SK-N-SH (cell line): Measurements from ENCODE around the gene DHCR24. TPM values are rescaled to one million over a fixed set of nuclear protein-coding genes. Genes with fewer than 3 reads are reported as not detected.

Source experiments
- CTCF ChIA-PET: fragments of 300-600, 350-600 bp; formaldehyde crosslinking; extraction: SDS; loops from one replicate; lab custom pipeline; 2021; lab: Yijun Ruan, JAX
- POLR2A ChIA-PET: fragments of 350-600 bp; sonication (Branson Sonifier 250); formaldehyde crosslinking; extraction: SDS; loops from one replicate; lab custom pipeline; 2020; ENCODE audit warnings: antibody characterized with exemption, inconsistent platforms; lab: Yijun Ruan, JAX
- DNase-seq: peaks from one replicate; pipeline ENCODE4 v3.0.0; 2012
- H2AFZ ChIP-seq: fragments of 200-600 bp; sonication (generic); 2 replicates; pipeline ENCODE4 v1.8.1; 2016; ENCODE audit warnings: antibody characterized with exemption, mild to moderate bottlenecking, low read depth
- H3F3A ChIP-seq: fragments of 200-600 bp; sonication (generic); replicated peaks from 2 replicates; pipeline ENCODE3; 2016; ENCODE audit warnings: antibody characterized with exemption, mild to moderate bottlenecking; ENCODE audit not compliant: insufficient read depth
- H3K27ac ChIP-seq, 2 experiments: fragments of 200-500 bp in 1 of 2; fragments of 200-600 bp in 1 of 2; sonication (Bioruptor generic) in 1 of 2; sonication (generic), shearing (Covaris generic) in 1 of 2; 2 replicates each; pipeline versions ENCODE4 v1.5.1 to v1.6.1; 2014 to 2016; ENCODE audit warnings: low read depth in 2 of 2, inconsistent platforms in 1 of 2, low read length in 1 of 2, mild to moderate bottlenecking in 1 of 2, mixed read lengths in 1 of 2
- H3K27me3 ChIP-seq: fragments of 200-600 bp; sonication (generic), shearing (Covaris generic); 2 replicates; pipeline ENCODE4 v1.6.1; 2016; ENCODE audit warnings: mixed run types; ENCODE audit not compliant: insufficient read depth
- H3K36me3 ChIP-seq, 2 experiments: fragments of 200-500 bp in 1 of 2; fragments of 200-600 bp in 1 of 2; sonication (Bioruptor generic) in 1 of 2; sonication (generic) in 1 of 2; replicated peaks in 1 of 2; 2 replicates each; pipeline versions ENCODE3 to v1.5.1; 2014 to 2016; ENCODE audit warnings: low read length in 1 of 2, mild to moderate bottlenecking in 1 of 2; ENCODE audit not compliant: insufficient read depth in 2 of 2, control insufficient read depth in 1 of 2
- H3K4me1 ChIP-seq, 2 experiments: fragments of 200-500 bp in 1 of 2; fragments of 200-600 bp in 1 of 2; sonication (Bioruptor generic) in 1 of 2; sonication (generic), shearing (Covaris generic) in 1 of 2; 2 replicates each; pipeline versions ENCODE4 v1.5.1 to v1.6.1; 2014 to 2016; ENCODE audit warnings: low read depth in 1 of 2, low read length in 1 of 2, mixed run types in 1 of 2; ENCODE audit not compliant: insufficient read depth in 2 of 2, control insufficient read depth in 1 of 2
- H3K4me2 ChIP-seq: fragments of 200-600 bp; sonication (generic), shearing (Covaris generic); 2 replicates; pipeline ENCODE4 v1.6.1; 2017; ENCODE audit warnings: mixed run types
- H3K4me3 ChIP-seq, 2 experiments: fragments of 200-500 bp in 1 of 2; fragments of 200-600 bp in 1 of 2; sonication (Bioruptor generic) in 1 of 2; sonication (generic), shearing (Covaris generic) in 1 of 2; 2 replicates each; pipeline versions ENCODE4 v1.5.1 to v1.8.1; 2014 to 2016; ENCODE audit warnings: low read depth in 2 of 2, inconsistent platforms in 1 of 2, low read length in 1 of 2, mild to moderate bottlenecking in 1 of 2, mixed read lengths in 1 of 2, moderate library complexity in 1 of 2
- H3K79me2 ChIP-seq: fragments of 200-600 bp; sonication (generic); 2 replicates; pipeline ENCODE4 v1.8.1; 2017; ENCODE audit warnings: mild to moderate bottlenecking; ENCODE audit not compliant: insufficient read depth
- H3K9ac ChIP-seq: fragments of 200-600 bp; sonication (generic); 2 replicates; pipeline ENCODE4 v1.6.1; 2017; ENCODE audit warnings: mixed run types
- H3K9me2 ChIP-seq: fragments of 200-600 bp; sonication (generic); 2 replicates; pipeline ENCODE4 v1.6.1; 2017; ENCODE audit warnings: mixed run types
- H3K9me3 ChIP-seq: fragments of 200-600 bp; sonication (generic); 2 replicates; pipeline ENCODE4 v1.6.1; 2017; ENCODE audit warnings: mixed run types, mild to moderate bottlenecking, moderate library complexity
- H4K20me1 ChIP-seq: fragments of 200-600 bp; sonication (generic); 2 replicates; pipeline ENCODE4 v1.6.1; 2017; ENCODE audit warnings: mild to moderate bottlenecking, mixed run types; ENCODE audit not compliant: insufficient read depth
- EP300 ChIP-seq, 2 experiments: IDR thresholded peaks; 2 replicates each; pipeline versions ENCODE4 v1.4.0 to v1.6.1; 2012; ENCODE audit warnings: borderline replicate concordance in 1 of 2, low read depth in 1 of 2, low read length in 1 of 2
- EZH2phosphoT487 ChIP-seq: fragments of 200-600 bp; sonication (generic); IDR thresholded peaks from 2 replicates; pipeline ENCODE4 v1.6.1; 2017; ENCODE audit warnings: low read depth, mixed run types, mild to moderate bottlenecking, antibody characterized with exemption, moderate library complexity, borderline replicate concordance
- FOXJ3 ChIP-seq: sonication (generic); formaldehyde crosslinking; IDR thresholded peaks from 2 replicates; pipeline ENCODE4 v1.5.1; 2020; ENCODE audit warnings: mild to moderate bottlenecking, missing genetic modification reagents
- FOXM1 ChIP-seq: IDR thresholded peaks from 2 replicates; pipeline ENCODE4 v1.4.0; 2012; ENCODE audit warnings: low read depth, mild to moderate bottlenecking
- GABPA ChIP-seq: IDR thresholded peaks from 2 replicates; pipeline ENCODE4 v1.4.0; 2012; ENCODE audit warnings: low read depth, mild to moderate bottlenecking
- MEF2A ChIP-seq: IDR thresholded peaks from 2 replicates; pipeline ENCODE4 v1.4.0; 2012; ENCODE audit warnings: low read depth, borderline replicate concordance
- MXI1 ChIP-seq: IDR thresholded peaks from 2 replicates; pipeline ENCODE4 v1.6.1; 2012; ENCODE audit warnings: mild to moderate bottlenecking, low read depth, low read length, improper control_type of control experiment
- NRF1 ChIP-seq: IDR thresholded peaks from 2 replicates; pipeline ENCODE4 v1.6.1; 2012; ENCODE audit warnings: low read depth, mild to moderate bottlenecking, low read length
- RCOR1 ChIP-seq: fragments of 150-350 bp; IDR thresholded peaks from 2 replicates; pipeline ENCODE4 v1.6.1; 2017; ENCODE audit warnings: antibody characterized with exemption, low read length
- RFX5 ChIP-seq: IDR thresholded peaks from 2 replicates; pipeline ENCODE4 v1.6.1; 2012; ENCODE audit warnings: mild to moderate bottlenecking, improper control_type of control experiment, low read length
- SIN3A ChIP-seq: IDR thresholded peaks from 2 replicates; pipeline ENCODE4 v1.6.1; 2012; ENCODE audit warnings: low read depth, mild to moderate bottlenecking, low read length, moderate library complexity, borderline replicate concordance
- TAF1 ChIP-seq: IDR thresholded peaks from 2 replicates; pipeline ENCODE4 v1.6.1; 2012; ENCODE audit warnings: low read depth, mild to moderate bottlenecking, low read length, moderate library complexity, borderline replicate concordance
- WGBS: methylation state at CpG from one replicate; pipeline ENCODE4 v1.1.6; 2017; ENCODE audit warnings: low lambda C conversion rate; 5-methylcytosine and 5-hydroxymethylcytosine counted together
- polyA plus RNA-seq, 3 experiments: library from polyadenylated mRNA; depleted of rRNA; stranded (reverse); fragments of >200 nt; gene quantifications; 2 replicates each; pipeline ENCODE4 v1.2.3, GENCODE V29; 2012
- TF ChIP-seq, protein P1 (sequence below): IDR thresholded peaks from 2 replicates; pipeline ENCODE4 v1.6.1; 2012; ENCODE audit warnings: mild to moderate bottlenecking, low read depth, low read length, moderate library complexity
- TF ChIP-seq, protein P2 (sequence below): fragments of 200-600 bp; sonication (generic); IDR thresholded peaks from 2 replicates; pipeline ENCODE4 v1.6.1; 2017; ENCODE audit warnings: antibody characterized with exemption, mild to moderate bottlenecking, moderate library complexity
- TF ChIP-seq, protein P3 (sequence below): IDR thresholded peaks from 2 replicates; pipeline ENCODE4 v1.4.0; 2012; ENCODE audit warnings: low read depth, borderline replicate concordance
- TF ChIP-seq, protein P4 (sequence below): fragments of 150-350 bp; IDR thresholded peaks from 2 replicates; pipeline ENCODE4 v1.6.1; 2017; ENCODE audit warnings: antibody characterized with exemption, low read length, low read depth, borderline replicate concordance
- TF ChIP-seq, protein P5 (sequence below): IDR thresholded peaks from 2 replicates; pipeline ENCODE4 v1.4.0; 2012; ENCODE audit warnings: low read depth, borderline replicate concordance

Gene DHCR24
- polyA plus RNA-seq, 1 of the 3 experiments (the other 2 are of a cell fraction): 4.3 TPM

DNA sequence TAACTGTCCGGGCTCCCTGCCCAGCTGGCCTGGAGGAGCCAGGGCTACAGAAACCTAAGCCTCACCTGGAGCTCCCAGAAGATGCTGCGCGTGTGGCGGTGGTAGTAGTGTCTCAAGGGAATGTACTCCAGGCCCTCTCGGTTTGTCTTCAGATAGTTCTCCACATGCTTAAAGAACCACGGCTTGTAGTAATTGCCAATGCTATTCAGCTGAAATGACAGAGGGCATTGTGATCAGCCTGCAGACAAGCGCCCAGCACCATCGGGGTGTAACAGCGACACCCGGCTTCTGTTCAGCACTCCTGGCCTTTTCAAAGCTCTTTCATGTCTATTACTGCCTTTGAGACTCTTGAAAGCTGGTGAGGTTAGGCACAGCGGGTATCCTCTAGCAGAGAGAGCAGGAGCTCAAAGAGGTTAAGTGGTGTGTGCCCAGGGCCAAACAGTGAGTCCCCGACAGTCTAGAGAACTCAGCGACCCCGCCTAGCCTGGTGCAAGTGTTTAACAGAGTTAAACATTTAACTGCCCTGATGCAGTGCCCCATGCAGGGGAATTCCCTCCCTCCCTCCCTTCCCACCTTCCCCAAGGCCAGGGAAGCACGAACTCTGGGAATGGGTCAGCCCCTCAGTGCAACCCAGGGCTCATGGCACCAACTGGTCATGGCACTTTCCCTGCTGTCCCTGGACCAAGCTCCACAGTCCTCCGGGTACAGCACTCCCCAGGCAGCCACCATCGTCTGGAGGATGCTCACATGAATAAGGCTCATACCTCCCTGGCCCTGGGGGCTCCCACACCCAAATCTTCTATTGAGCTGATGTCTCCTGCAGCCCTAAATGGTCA is 21.5 kb downstream of the DHCR24 start:
- no peaks in the 10 kb centered on the region for H3F3A ChIP-seq
- no peaks in the 10 kb centered on the region for H3K79me2 ChIP-seq
- no peaks in the 10 kb centered on the region for H3K27me3 ChIP-seq
- peaks cover 0 to 6% of the 10 kb centered on the region in 2 experiments; a peak in 1 of 4 replicates for H3K4me1 ChIP-seq
- H2AFZ ChIP-seq: no peak overlapping the region
- no peak overlapping the region for H3K4me2 ChIP-seq
- no peaks in the 10 kb centered on the region for H3K9me3 ChIP-seq
- CTCF ChIA-PET: no interaction called here
- H3K36me3 ChIP-seq: peaks cover 0 to 4% of the 10 kb centered on the region in 2 experiments
- H4K20me1 ChIP-seq: no peaks in the 10 kb centered on the region
- no peak overlapping the region for H3K4me3 ChIP-seq
- WGBS: 83% methylated on average over 13 of the region's 17 CpGs
- no peak for DNase-seq
- H3K27ac ChIP-seq: no peak overlapping the region
- H3K9me2 ChIP-seq: no peaks in the 10 kb centered on the region
- no peak overlapping the region for H3K9ac ChIP-seq
- POLR2A ChIA-PET: no interaction called here
- TF ChIP-seq SIN3A (no peak), EZH2phosphoT487 (no peak), FOXJ3 (no peak), GABPA (no peak), FOXM1 (no peak), TAF1 (no peak), EP300 (IDR thresholded peaks at IDR 0.05; ENCODE audit: borderline replicate concordance in 1 of 2, low read depth in 1 of 2, low read length in 1 of 2) (no peak), MXI1 (no peak), NRF1 (no peak), MEF2A (no peak), RFX5 (no peak), RCOR1 (no peak)
- TF ChIP-seq, protein P1, sequence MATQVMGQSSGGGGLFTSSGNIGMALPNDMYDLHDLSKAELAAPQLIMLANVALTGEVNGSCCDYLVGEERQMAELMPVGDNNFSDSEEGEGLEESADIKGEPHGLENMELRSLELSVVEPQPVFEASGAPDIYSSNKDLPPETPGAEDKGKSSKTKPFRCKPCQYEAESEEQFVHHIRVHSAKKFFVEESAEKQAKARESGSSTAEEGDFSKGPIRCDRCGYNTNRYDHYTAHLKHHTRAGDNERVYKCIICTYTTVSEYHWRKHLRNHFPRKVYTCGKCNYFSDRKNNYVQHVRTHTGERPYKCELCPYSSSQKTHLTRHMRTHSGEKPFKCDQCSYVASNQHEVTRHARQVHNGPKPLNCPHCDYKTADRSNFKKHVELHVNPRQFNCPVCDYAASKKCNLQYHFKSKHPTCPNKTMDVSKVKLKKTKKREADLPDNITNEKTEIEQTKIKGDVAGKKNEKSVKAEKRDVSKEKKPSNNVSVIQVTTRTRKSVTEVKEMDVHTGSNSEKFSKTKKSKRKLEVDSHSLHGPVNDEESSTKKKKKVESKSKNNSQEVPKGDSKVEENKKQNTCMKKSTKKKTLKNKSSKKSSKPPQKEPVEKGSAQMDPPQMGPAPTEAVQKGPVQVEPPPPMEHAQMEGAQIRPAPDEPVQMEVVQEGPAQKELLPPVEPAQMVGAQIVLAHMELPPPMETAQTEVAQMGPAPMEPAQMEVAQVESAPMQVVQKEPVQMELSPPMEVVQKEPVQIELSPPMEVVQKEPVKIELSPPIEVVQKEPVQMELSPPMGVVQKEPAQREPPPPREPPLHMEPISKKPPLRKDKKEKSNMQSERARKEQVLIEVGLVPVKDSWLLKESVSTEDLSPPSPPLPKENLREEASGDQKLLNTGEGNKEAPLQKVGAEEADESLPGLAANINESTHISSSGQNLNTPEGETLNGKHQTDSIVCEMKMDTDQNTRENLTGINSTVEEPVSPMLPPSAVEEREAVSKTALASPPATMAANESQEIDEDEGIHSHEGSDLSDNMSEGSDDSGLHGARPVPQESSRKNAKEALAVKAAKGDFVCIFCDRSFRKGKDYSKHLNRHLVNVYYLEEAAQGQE: no peak
- TF ChIP-seq, protein P2, sequence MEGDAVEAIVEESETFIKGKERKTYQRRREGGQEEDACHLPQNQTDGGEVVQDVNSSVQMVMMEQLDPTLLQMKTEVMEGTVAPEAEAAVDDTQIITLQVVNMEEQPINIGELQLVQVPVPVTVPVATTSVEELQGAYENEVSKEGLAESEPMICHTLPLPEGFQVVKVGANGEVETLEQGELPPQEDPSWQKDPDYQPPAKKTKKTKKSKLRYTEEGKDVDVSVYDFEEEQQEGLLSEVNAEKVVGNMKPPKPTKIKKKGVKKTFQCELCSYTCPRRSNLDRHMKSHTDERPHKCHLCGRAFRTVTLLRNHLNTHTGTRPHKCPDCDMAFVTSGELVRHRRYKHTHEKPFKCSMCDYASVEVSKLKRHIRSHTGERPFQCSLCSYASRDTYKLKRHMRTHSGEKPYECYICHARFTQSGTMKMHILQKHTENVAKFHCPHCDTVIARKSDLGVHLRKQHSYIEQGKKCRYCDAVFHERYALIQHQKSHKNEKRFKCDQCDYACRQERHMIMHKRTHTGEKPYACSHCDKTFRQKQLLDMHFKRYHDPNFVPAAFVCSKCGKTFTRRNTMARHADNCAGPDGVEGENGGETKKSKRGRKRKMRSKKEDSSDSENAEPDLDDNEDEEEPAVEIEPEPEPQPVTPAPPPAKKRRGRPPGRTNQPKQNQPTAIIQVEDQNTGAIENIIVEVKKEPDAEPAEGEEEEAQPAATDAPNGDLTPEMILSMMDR: no peak
- TF ChIP-seq, protein P3, sequence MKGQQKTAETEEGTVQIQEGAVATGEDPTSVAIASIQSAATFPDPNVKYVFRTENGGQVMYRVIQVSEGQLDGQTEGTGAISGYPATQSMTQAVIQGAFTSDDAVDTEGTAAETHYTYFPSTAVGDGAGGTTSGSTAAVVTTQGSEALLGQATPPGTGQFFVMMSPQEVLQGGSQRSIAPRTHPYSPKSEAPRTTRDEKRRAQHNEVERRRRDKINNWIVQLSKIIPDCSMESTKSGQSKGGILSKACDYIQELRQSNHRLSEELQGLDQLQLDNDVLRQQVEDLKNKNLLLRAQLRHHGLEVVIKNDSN: no peak
- TF ChIP-seq, protein P4, sequence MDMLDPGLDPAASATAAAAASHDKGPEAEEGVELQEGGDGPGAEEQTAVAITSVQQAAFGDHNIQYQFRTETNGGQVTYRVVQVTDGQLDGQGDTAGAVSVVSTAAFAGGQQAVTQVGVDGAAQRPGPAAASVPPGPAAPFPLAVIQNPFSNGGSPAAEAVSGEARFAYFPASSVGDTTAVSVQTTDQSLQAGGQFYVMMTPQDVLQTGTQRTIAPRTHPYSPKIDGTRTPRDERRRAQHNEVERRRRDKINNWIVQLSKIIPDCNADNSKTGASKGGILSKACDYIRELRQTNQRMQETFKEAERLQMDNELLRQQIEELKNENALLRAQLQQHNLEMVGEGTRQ: no peak
- TF ChIP-seq, protein P5, sequence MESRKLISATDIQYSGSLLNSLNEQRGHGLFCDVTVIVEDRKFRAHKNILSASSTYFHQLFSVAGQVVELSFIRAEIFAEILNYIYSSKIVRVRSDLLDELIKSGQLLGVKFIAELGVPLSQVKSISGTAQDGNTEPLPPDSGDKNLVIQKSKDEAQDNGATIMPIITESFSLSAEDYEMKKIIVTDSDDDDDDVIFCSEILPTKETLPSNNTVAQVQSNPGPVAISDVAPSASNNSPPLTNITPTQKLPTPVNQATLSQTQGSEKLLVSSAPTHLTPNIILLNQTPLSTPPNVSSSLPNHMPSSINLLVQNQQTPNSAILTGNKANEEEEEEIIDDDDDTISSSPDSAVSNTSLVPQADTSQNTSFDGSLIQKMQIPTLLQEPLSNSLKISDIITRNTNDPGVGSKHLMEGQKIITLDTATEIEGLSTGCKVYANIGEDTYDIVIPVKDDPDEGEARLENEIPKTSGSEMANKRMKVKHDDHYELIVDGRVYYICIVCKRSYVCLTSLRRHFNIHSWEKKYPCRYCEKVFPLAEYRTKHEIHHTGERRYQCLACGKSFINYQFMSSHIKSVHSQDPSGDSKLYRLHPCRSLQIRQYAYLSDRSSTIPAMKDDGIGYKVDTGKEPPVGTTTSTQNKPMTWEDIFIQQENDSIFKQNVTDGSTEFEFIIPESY: no peak
